Loucy (cell line): ENCODE measurements around the gene ZNF714.

Experiments
- CTCF ChIP-seq: fragments of 200-600 bp; sonication (generic); conservative IDR thresholded peaks from 2 replicates; pipeline ENCODE4 v1.5.1; 2014; ENCODE audit warnings: mild to moderate bottlenecking, antibody characterized with exemption, low read length
- EZH2phosphoT487 ChIP-seq: fragments of 200-600 bp; IDR thresholded peaks from 2 replicates; pipeline ENCODE4 v1.6.1; 2018; ENCODE audit warnings: antibody characterized with exemption, mild to moderate bottlenecking, moderate library complexity, borderline replicate concordance

- TF ChIP-seq CTCF (no peak), EZH2phosphoT487 (no peak)
These were observed at the start of gene ZNF714 for GRCh38 chr19:21082011-21082975.
